Nephron progenitor cell (in vitro differentiated cells): ENCODE results near the gene LYPD3.

ENCODE experiments used
- DNase-seq: peaks from one replicate; pipeline ENCODE4 v3.0.0; 2021
- H3K27ac Mint-ChIP-seq: 2 replicates; pipeline ENCODE4 v1.8.0; 2021; ENCODE audit warnings: mild to moderate bottlenecking, moderate library complexity, mixed read lengths
- H3K27me3 Mint-ChIP-seq: 2 replicates; pipeline ENCODE4 v1.8.0; 2021; ENCODE audit warnings: mild to moderate bottlenecking, low read depth, mixed read lengths; ENCODE audit not compliant: poor library complexity
- H3K36me3 Mint-ChIP-seq: 2 replicates; pipeline ENCODE4 v1.8.0; 2021; ENCODE audit warnings: low read depth, mixed read lengths
- H3K4me1 Mint-ChIP-seq: 2 replicates; pipeline ENCODE4 v1.8.0; 2021; ENCODE audit warnings: mixed read lengths
- H3K4me3 Mint-ChIP-seq: 2 replicates; pipeline ENCODE4 v1.8.0; 2021; ENCODE audit warnings: mild to moderate bottlenecking, moderate library complexity, mixed read lengths
- H3K9me3 Mint-ChIP-seq: 2 replicates; pipeline ENCODE4 v1.8.0; 2021; ENCODE audit warnings: mild to moderate bottlenecking, moderate library complexity, mixed read lengths
- TF ChIP-seq, protein P1 (sequence below): fragments of 200-600 bp; sonication (generic); IDR thresholded peaks from 2 replicates; pipeline ENCODE4 v1.5.0; 2021; ENCODE audit warnings: antibody characterized with exemption

Gene LYPD3

DNA sequence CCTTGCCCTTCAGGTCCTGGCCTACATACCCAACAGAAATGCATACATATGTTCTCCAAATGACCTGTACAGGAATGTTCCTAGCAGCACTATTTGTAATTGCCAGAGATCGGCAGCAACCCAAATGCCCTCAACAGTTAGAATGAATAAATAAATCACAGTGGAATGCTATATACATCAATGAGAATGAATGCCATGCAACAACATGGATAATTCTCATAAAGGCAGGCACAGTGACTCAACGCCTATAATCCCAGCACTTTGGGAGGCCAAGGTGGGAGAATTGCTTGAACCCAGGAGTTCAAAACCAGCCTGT, 32.1 kb downstream of the LYPD3 start:
- Mint-ChIP-seq H3K27me3 (peaks cover 3% of the 10 kb centered on the region), H3K4me1 (no peaks in the 10 kb centered on the region), H3K27ac (no peak overlapping the region), H3K9me3 (peaks cover 9% of the 10 kb centered on the region), H3K36me3 (no peaks in the 10 kb centered on the region), H3K4me3 (no peak overlapping the region)
- DNase-seq, result no peak
- TF ChIP-seq, protein P1, sequence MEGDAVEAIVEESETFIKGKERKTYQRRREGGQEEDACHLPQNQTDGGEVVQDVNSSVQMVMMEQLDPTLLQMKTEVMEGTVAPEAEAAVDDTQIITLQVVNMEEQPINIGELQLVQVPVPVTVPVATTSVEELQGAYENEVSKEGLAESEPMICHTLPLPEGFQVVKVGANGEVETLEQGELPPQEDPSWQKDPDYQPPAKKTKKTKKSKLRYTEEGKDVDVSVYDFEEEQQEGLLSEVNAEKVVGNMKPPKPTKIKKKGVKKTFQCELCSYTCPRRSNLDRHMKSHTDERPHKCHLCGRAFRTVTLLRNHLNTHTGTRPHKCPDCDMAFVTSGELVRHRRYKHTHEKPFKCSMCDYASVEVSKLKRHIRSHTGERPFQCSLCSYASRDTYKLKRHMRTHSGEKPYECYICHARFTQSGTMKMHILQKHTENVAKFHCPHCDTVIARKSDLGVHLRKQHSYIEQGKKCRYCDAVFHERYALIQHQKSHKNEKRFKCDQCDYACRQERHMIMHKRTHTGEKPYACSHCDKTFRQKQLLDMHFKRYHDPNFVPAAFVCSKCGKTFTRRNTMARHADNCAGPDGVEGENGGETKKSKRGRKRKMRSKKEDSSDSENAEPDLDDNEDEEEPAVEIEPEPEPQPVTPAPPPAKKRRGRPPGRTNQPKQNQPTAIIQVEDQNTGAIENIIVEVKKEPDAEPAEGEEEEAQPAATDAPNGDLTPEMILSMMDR, result no peak

- DNase-seq, result no peak
- H3K27ac Mint-ChIP-seq, result no peak overlapping the region
- H3K9me3 Mint-ChIP-seq, result peaks cover 13% of the 10 kb centered on the region
- H3K27me3 Mint-ChIP-seq, result peaks cover 9% of the 10 kb centered on the region
- H3K4me1 Mint-ChIP-seq, result no peaks in the 10 kb centered on the region
- no peaks in the 10 kb centered on the region for H3K36me3 Mint-ChIP-seq
- no peak overlapping the region for H3K4me3 Mint-ChIP-seq
- TF ChIP-seq, protein P1, result no peak
Observed at GRCh38 chr19:43430976-43431375, 34.4 kb downstream of the LYPD3 start.

DNA sequence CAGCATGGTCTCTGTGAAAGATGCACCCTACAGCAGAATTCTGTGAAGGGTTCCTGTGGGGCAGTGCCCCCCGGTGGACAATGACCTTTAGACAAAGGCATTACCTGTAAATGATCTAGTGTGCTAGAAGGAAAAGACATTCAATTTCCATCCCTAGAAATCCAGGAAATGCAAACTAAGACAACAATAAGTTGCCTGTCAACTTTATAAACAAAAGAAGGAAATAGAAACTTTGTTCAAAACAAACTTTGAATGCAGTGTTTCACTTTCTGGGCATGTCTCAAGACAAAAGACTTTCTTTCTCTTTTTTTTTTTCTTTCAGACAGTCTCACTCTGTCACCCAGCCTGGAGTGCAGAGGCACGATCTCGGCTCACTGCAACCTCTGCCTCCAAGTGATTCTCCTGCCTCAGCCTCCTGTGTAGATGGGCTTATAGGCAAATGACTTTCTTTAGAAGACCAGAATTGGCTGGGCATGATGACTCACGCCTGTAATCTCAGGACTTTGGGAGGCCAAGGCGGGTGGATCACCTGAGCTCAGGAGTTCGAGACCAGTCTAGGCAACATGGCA, 35.2 kb downstream of the LYPD3 start:
- H3K4me3 Mint-ChIP-seq, result no peak overlapping the region
- H3K4me1 Mint-ChIP-seq, result no peaks in the 10 kb centered on the region
- no peaks in the 10 kb centered on the region for H3K36me3 Mint-ChIP-seq
- peaks cover 9% of the 10 kb centered on the region for H3K27me3 Mint-ChIP-seq
- TF ChIP-seq, protein P1, result peak; percentile 13
- H3K27ac Mint-ChIP-seq, result no peak overlapping the region
- no peak for DNase-seq
- H3K9me3 Mint-ChIP-seq, result peaks cover 8% of the 10 kb centered on the region

GRCh38 chr19:43429395-43429794, 36.0 kb downstream of the LYPD3 start:
- no peaks in the 10 kb centered on the region for H3K36me3 Mint-ChIP-seq

DNA sequence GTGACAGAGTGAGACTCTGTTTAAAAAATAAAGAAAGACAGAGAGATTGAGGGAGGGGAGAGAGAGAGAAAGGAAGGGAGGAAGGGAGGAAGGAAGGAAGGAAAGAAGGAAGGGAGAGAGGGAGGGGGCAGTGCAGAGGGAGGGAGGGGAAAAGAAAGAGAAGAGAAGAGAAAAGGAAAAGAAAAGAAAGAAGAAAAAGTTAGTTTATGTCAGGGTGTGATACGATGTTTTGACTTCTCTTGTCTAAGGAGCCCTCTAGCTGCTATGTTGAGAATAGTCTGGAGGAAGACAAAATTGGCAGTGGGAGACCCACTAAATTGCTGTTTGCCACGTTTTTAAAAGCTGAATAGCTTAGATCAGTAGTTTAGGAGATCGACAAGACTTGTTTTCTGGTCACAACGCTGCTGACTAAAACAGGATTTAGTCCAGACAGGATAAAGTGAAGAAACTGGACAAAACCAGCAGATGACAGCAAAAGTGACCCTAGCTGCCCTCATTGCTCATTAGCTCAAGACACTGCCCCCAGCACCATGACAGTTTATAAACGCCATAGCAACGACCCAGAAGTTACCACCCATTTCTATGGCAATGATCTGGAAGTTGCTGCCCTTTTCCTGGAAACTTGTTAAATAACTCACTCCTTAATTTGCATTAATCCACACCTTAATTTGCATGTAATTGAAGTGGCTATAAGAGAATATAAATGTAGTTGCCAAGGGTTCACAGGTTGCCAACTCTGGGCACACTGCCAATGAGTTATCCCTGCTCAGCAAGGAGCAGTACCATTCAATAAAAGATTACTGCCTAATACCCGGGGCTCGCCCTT, 39.6 kb downstream of the LYPD3 start:
- Mint-ChIP-seq H3K4me1 (no peaks in the 10 kb centered on the region), H3K9me3 (peaks cover 18% of the 10 kb centered on the region), H3K27ac (no peak overlapping the region), H3K4me3 (no peak overlapping the region), H3K27me3 (peaks cover 9% of the 10 kb centered on the region), H3K36me3 (no peaks in the 10 kb centered on the region)
- no peak for DNase-seq
- TF ChIP-seq, protein P1, result no peak

More at GRCh38 chr19:43429395-43429794, 36.0 kb downstream of the LYPD3 start:
- no peak overlapping the region for H3K4me3 Mint-ChIP-seq
- peaks cover 12% of the 10 kb centered on the region for H3K9me3 Mint-ChIP-seq
- H3K27ac Mint-ChIP-seq, result no peak overlapping the region
- H3K27me3 Mint-ChIP-seq, result peaks cover 9% of the 10 kb centered on the region
- H3K4me1 Mint-ChIP-seq, result no peaks in the 10 kb centered on the region
- DNase-seq, result no peak
- TF ChIP-seq, protein P1, result no peak

GRCh38 chr19:43423779-43424178, 41.6 kb downstream of the LYPD3 start:
- TF ChIP-seq, protein P1, result no peak
- DNase-seq, result no peak
- Mint-ChIP-seq H3K4me3 (no peak overlapping the region), H3K36me3 (no peaks in the 10 kb centered on the region), H3K27me3 (peaks cover 11% of the 10 kb centered on the region), H3K4me1 (no peaks in the 10 kb centered on the region), H3K9me3 (peaks cover 19% of the 10 kb centered on the region), H3K27ac (no peak overlapping the region)
